GM12891 (cell line): ENCODE measurements around the gene SLC19A1.

Experiments used
- POLR2AphosphoS5 ChIP-seq: IDR thresholded peaks from 2 replicates; pipeline ENCODE4 v1.6.1; 2011; ENCODE audit warnings: low read depth, low read length, control low read depth
- SPI1 ChIP-seq: IDR thresholded peaks from 2 replicates; pipeline ENCODE4 v1.6.1; 2011; ENCODE audit warnings: low read depth, low read length, control low read depth

GRCh38 chr21:45534636-45535331, 7.5 kb downstream of the SLC19A1 start:
- TF ChIP-seq POLR2AphosphoS5 (no peak), SPI1 (no peak)
